NT2/D1 (cell line): Measurements from ENCODE around the gene FABP1.

Experiments used
- YY1 ChIP-seq: IDR thresholded peaks from 2 replicates; pipeline ENCODE4 v1.6.1; 2011; ENCODE audit not compliant: insufficient read length, insufficient read depth
- ZNF274 ChIP-seq: IDR thresholded peaks from 2 replicates; pipeline ENCODE4 v1.6.1; 2011; ENCODE audit warnings: mild to moderate bottlenecking, low read depth, low read length

DNA sequence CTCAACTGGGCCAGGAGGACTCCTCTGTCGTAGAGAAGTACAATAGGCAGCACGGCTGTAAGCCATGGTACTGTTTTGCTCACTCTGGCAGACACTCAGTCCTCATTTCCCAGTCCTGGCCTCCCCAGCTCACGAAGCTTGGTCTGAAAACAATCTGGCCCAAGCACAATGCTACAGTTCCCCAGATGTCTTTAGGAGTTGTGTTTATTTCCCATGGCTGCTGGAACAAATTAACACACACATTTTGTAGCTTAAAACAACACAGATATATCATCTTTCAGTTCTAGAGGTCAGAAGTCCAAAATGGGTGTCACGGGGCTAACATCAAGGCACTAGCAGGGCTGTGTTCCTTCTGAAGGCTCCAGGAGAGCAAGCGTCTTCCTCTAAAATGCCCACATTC lies 13.0 kb downstream of the FABP1 start:
- TF ChIP-seq YY1 (no peak), ZNF274 (no peak)
